SH-SY5Y (cell line): ENCODE results near the gene SPEF1.
A peak's percentile ranks its signal among the peaks of the same experiment; 100 is the strongest.

Experiments used
- GATA2 ChIP-seq: IDR thresholded peaks from 2 replicates; pipeline ENCODE4 v1.6.1; 2011; ENCODE audit warnings: mild to moderate bottlenecking, low read depth, low read length
- GATA3 ChIP-seq: IDR thresholded peaks from 2 replicates; pipeline ENCODE4 v1.6.1; 2011; ENCODE audit warnings: low read depth, mild to moderate bottlenecking, low read length, moderate library complexity

GRCh38 chr20:3738111-3739053 is 42.9 kb downstream of the SPEF1 start:
- peak; percentile 48; the same call in 1 of the 2 replicates for TF ChIP-seq GATA2
- no peak for TF ChIP-seq GATA3
